B cell (primary cell): ENCODE measurements around the gene SCPEP1. TPM values are rescaled to one million over a fixed set of nuclear protein-coding genes. Genes with fewer than 3 reads are reported as not detected.

Experiments used
- ATAC-seq: fragments of 200-7000 bp; cut with Tn5 transposase; one replicate; pipeline ENCODE4 v1.10.0; 2021; ENCODE audit warnings: low read depth, mild to moderate bottlenecking, moderate number of reproducible peaks, moderate library complexity
- CTCF ChIA-PET: fragments of 350-600 bp; sonication (Branson Sonifier 250); formaldehyde crosslinking; loops from one replicate; lab custom pipeline; 2021; ENCODE audit warnings: antibody characterized with exemption, inconsistent platforms; lab: Charles Lee
- POLR2A ChIA-PET: fragments of 350-600 bp; sonication (Branson Sonifier 250); formaldehyde crosslinking; loops from one replicate; lab custom pipeline; 2021; ENCODE audit warnings: antibody characterized with exemption; lab: Charles Lee
- DNase-seq: peaks from one replicate; pipeline ENCODE4 v3.0.0; 2013
- H2AFZ ChIP-seq: 2 replicates; pipeline ENCODE4 v1.6.1; 2012; ENCODE audit warnings: mild to moderate bottlenecking, low read depth, low read length; ENCODE audit not compliant: insufficient read depth, poor library complexity, severe bottlenecking
- H3K27ac ChIP-seq, 2 donors: 1 replicate in 1 of 2; 2 replicates in 1 of 2; pipeline ENCODE4 v1.5.1; 2012 to 2013; ENCODE audit warnings: low read length in 2 of 2, mild to moderate bottlenecking in 2 of 2, moderate library complexity in 1 of 2
- H3K27me3 ChIP-seq, 4 experiments: fragments of 200-600 bp in 1 of 4; sonication (generic) in 1 of 4; replicated peaks in 1 of 4; 1 replicate in 2 of 4; 2 replicates in 2 of 4; pipeline versions ENCODE4 v1.6.1 to v1.7.0; 2013 to 2016; ENCODE audit warnings: low read length in 3 of 4, mild to moderate bottlenecking in 2 of 4, mixed read lengths in 1 of 4, moderate library complexity in 1 of 4; ENCODE audit not compliant: insufficient read depth in 4 of 4, control insufficient read depth in 3 of 4; ENCODE audit errors: control extremely low read depth in 1 of 4
- H3K36me3 ChIP-seq, 2 experiments: replicated peaks in 1 of 2; 1 replicate in 1 of 2; 2 replicates in 1 of 2; pipeline versions ENCODE4 v1.6.1 to v1.7.1; 2013; ENCODE audit warnings: low read length in 1 of 2; ENCODE audit not compliant: insufficient read depth in 2 of 2, control insufficient read depth in 1 of 2; ENCODE audit errors: control extremely low read depth in 1 of 2, extremely low read depth in 1 of 2
- H3K4me1 ChIP-seq, 2 donors: fragments of 200-600 bp in 1 of 2; sonication (generic) in 1 of 2; 1 replicate in 1 of 2; 2 replicates in 1 of 2; pipeline versions ENCODE4 v1.5.1 to v1.6.1; 2013 to 2017; ENCODE audit warnings: low read length in 2 of 2; ENCODE audit not compliant: control insufficient read depth in 2 of 2, insufficient read depth in 2 of 2
- H3K4me2 ChIP-seq: replicated peaks from 2 replicates; pipeline ENCODE3; 2012; ENCODE audit warnings: mild to moderate bottlenecking, low read depth, low read length; ENCODE audit not compliant: poor library complexity, severe bottlenecking
- H3K4me3 ChIP-seq, 5 experiments: fragments of 200-600 bp in 1 of 5; sonication (generic) in 1 of 5; 1 replicate in 3 of 5; 2 replicates in 2 of 5; pipeline versions ENCODE4 v1.5.1 to v1.7.0; 2011 to 2016; ENCODE audit warnings: low read length in 4 of 5, mild to moderate bottlenecking in 4 of 5, low read depth in 2 of 5, control low read depth in 1 of 5, moderate library complexity in 1 of 5; ENCODE audit not compliant: insufficient read depth in 1 of 5; ENCODE audit errors: control extremely low read depth in 1 of 5, extremely low read depth in 1 of 5
- H3K79me2 ChIP-seq: fragments of 200-600 bp; sonication (generic); one replicate; pipeline ENCODE4 v1.6.0; 2016; ENCODE audit warnings: low read length; ENCODE audit not compliant: control insufficient read depth, insufficient read depth
- H3K9ac ChIP-seq: fragments of 200-600 bp; sonication (generic); 2 replicates; pipeline ENCODE4 v1.6.1; 2017; ENCODE audit warnings: mild to moderate bottlenecking, low read length, moderate library complexity
- H3K9me3 ChIP-seq, 3 donors: one replicate each; pipeline versions ENCODE4 v1.6.1 to v1.7.1; 2013; ENCODE audit warnings: low read length in 2 of 3; ENCODE audit not compliant: control insufficient read depth in 2 of 3, insufficient read depth in 1 of 3; ENCODE audit errors: control extremely low read depth in 1 of 3
- H4K20me1 ChIP-seq: 2 replicates; pipeline ENCODE4 v1.6.0; 2012; ENCODE audit warnings: mild to moderate bottlenecking, low read length; ENCODE audit not compliant: insufficient read depth, control insufficient read depth, poor library complexity, severe bottlenecking
- H3K27ac Mint-ChIP-seq: one replicate; pipeline ENCODE4 v1.8.0; 2021; ENCODE audit warnings: mixed read lengths
- H3K27me3 Mint-ChIP-seq: one replicate; pipeline ENCODE4 v1.8.0; 2021; ENCODE audit warnings: mixed read lengths
- H3K4me1 Mint-ChIP-seq: one replicate; pipeline ENCODE4 v1.8.0; 2021; ENCODE audit warnings: mixed read lengths
- H3K4me3 Mint-ChIP-seq: one replicate; pipeline ENCODE4 v1.8.0; 2021; ENCODE audit warnings: mixed read lengths
- H3K9me3 Mint-ChIP-seq: one replicate; pipeline ENCODE4 v1.8.0; 2022; ENCODE audit warnings: mixed read lengths; ENCODE audit not compliant: insufficient read depth
- CTCF ChIP-seq: fragments of 200-600 bp; IDR thresholded peaks from one replicate; pipeline ENCODE4 v1.8.0; 2022; ENCODE audit warnings: antibody characterized with exemption, mild to moderate bottlenecking
- EZH2 ChIP-seq: IDR thresholded peaks from 2 replicates; pipeline ENCODE4 v1.6.1; 2012; ENCODE audit warnings: borderline replicate concordance, low read depth, mild to moderate bottlenecking, moderate library complexity, low read length; ENCODE audit not compliant: insufficient read depth, poor library complexity, severe bottlenecking
- WGBS: methylation state at CpG from one replicate; pipeline ENCODE4 v1.1.5; 2013; ENCODE audit warnings: missing lambda C conversion rate; ENCODE audit not compliant: insufficient coverage; 5-methylcytosine and 5-hydroxymethylcytosine counted together
- intact Hi-C: fragments of 100-400 bp; cut with micrococcal nuclease; formaldehyde crosslinking; loops from one replicate; pipeline ENCODE4 v1.10.0; 2022
- polyA minus RNA-seq: library from RNA; depleted of rRNA, polyadenylated mRNA; stranded (reverse); fragments of >200 nt; gene quantifications from 2 replicates; pipeline ENCODE4 v1.2.3, GENCODE V29; 2012
- polyA plus RNA-seq: library from polyadenylated mRNA; depleted of rRNA; stranded (reverse); fragments of >200 nt; gene quantifications from 2 replicates; pipeline ENCODE4 v1.2.3, GENCODE V29; 2012
- total RNA-seq, 2 donors: library from RNA; stranded (reverse); fragments of 120-200 nt in 1 of 2; gene quantifications; 1 replicate in 1 of 2; 2 replicates in 1 of 2; pipeline versions ENCODE4 v1.2.3 to v1.2.4, GENCODE V29; 2013 to 2022

SCPEP1 gene
- total RNA-seq: 66.6 and 66.9 TPM in 2 replicates
- total RNA-seq (2013): 96.1 TPM
- 121 and 134 TPM in 2 replicates for polyA plus RNA-seq
- 32.1 and 45.7 TPM in 2 replicates for polyA minus RNA-seq

GRCh38 chr17:56977673-56978395, at the start of gene SCPEP1:
SCPEP1 (plus strand) TSS chr17:56978131; CDS start chr17:56978160, 29 bp downstream.
- Histone ChIP-seq H2AFZ (peak within 1 kb of the TSS; percentile 84), H3K4me3 (peak within 1 kb of the TSS; percentile 65 to 87 (median 74)), H3K36me3 (peaks cover 0 to 18% of the 10 kb centered on the region in 2 experiments), H3K27me3 (no peaks in the 10 kb centered on the region), H3K4me2 (peak within 1 kb of the TSS; percentile 90), H3K27ac (peak within 1 kb of the TSS; percentile 44 to 76), H3K9ac (peak within 1 kb of the TSS; percentile 84), H3K9me3 (no peaks in the 10 kb centered on the region), H4K20me1 (peaks cover 17% of the 10 kb centered on the region), H3K4me1 (peaks cover 13 to 24% of the 10 kb centered on the region in 2 donors), H3K79me2 (peaks cover 47% of the 10 kb centered on the region)
- intact Hi-C loops: loop anchor here (1.0 kb wide), 4 partner anchors 17 to 145 kb away; partner anchors contain the start of genes C17orf67, COIL and TRIM25
- peak within 1 kb of the TSS; percentile 95 for H3K27ac Mint-ChIP-seq
- peaks cover 34% of the 10 kb centered on the region for H3K4me1 Mint-ChIP-seq
- peak; percentile 98 for ATAC-seq
- CTCF ChIA-PET: interaction anchor here (0.8 to 3.4 kb wide), 9 partner anchors 12 to 158 kb away, joined by 3 to 14 read pairs (median 4); partner anchors contain the start of genes AKAP1 and COIL
- peak; percentile 83 for DNase-seq
- no peaks in the 10 kb centered on the region for H3K9me3 Mint-ChIP-seq
- peak within 1 kb of the TSS; percentile 96 for H3K4me3 Mint-ChIP-seq
- POLR2A ChIA-PET: interaction anchor here (0.6 to 3.3 kb wide), 7 partner anchors 10 to 144 kb away, joined by 3 to 21 read pairs (median 4); partner anchors contain the start of genes AKAP1, C17orf67 and DGKE
- no peaks in the 10 kb centered on the region for H3K27me3 Mint-ChIP-seq
- TF ChIP-seq CTCF: no peak
- WGBS: 1% methylated on average over 30 of the region's 42 CpGs

GRCh38 chr17:56928586-56928985, 49.3 kb upstream of the SCPEP1 start:
- no peak for ATAC-seq
- no peak overlapping the region for H3K9ac ChIP-seq
- no peaks in the 10 kb centered on the region for H3K27me3 Mint-ChIP-seq

More at GRCh38 chr17:56928586-56928985, 49.3 kb upstream of the SCPEP1 start:
- intact Hi-C loops: no loop called here
- no peaks in the 10 kb centered on the region for H3K4me1 ChIP-seq
- no peak overlapping the region for H2AFZ ChIP-seq
- no peaks in the 10 kb centered on the region for H3K36me3 ChIP-seq
- H3K27me3 ChIP-seq: no peaks in the 10 kb centered on the region
- H3K9me3 ChIP-seq: peaks cover 0 to 11% (median 10%) of the 10 kb centered on the region in 3 donors
- no peaks in the 10 kb centered on the region for H4K20me1 ChIP-seq
- Mint-ChIP-seq H3K4me1 (no peaks in the 10 kb centered on the region), H3K9me3 (peaks cover 4% of the 10 kb centered on the region), H3K4me3 (no peak overlapping the region), H3K27ac (no peak overlapping the region)
- no peak overlapping the region for H3K27ac ChIP-seq
- no peak for DNase-seq
- POLR2A ChIA-PET: no interaction called here
- 60% methylated on average over 1 of the region's 2 CpGs for WGBS
- CTCF ChIA-PET: interaction anchor here (1.4 kb wide), 1 partner anchor 108 kb away, joined by 3 read pairs; no protein-coding TSS in a partner anchor
- H3K4me2 ChIP-seq: no peak overlapping the region
- no peaks in the 10 kb centered on the region for H3K79me2 ChIP-seq
- no peak for TF ChIP-seq CTCF
- TF ChIP-seq EZH2: no peak
- H3K4me3 ChIP-seq: no peak overlapping the region
